ENCODE results near the gene TRAPPC12.

- no peak for TF ChIP-seq CTCF (IDR thresholded peaks at IDR 0.05)
- no peak for TF ChIP-seq POLR2A (IDR thresholded peaks at IDR 0.05)
- TF ChIP-seq EP300 (IDR thresholded peaks at IDR 0.05), result no peak
- TF ChIP-seq POLR2AphosphoS5 (IDR thresholded peaks at IDR 0.05), result no peak
These were observed 12.7 kb downstream of the TRAPPC12 start for GRCh38 chr2:3392216-3392615.
